Measurements from ENCODE around the gene CYP2D6.

CYP2D6 gene

GRCh38 chr22:42164901-42165300 lies 34.3 kb upstream of the CYP2D6 start:
- no peak overlapping the region for H3K4me3 Mint-ChIP-seq
- no peak overlapping the region for H3K27ac Mint-ChIP-seq
- peaks cover 2% of the 10 kb centered on the region for H3K36me3 Mint-ChIP-seq

DNA sequence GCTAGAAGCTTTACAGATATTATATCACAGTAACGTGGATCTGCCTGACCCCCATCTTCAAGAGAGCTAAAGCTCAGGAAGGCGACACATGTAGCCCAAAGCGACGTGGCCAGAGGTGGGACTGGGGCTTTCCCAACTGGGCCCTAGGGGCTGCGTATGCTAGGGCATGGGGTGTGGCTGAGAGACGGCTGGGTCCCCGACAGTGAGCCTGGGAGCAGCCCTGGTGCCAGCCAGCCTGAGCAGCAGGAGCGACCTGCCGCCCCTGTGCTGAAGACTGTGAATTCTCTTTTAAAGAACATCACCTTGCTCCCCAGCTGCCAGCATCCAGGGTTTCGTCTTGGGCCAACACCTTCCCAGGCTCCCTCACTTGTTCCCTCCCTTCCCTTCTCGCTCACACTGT lies 32.9 kb upstream of the CYP2D6 start:
- H3K27ac Mint-ChIP-seq = no peak overlapping the region
- peaks cover 5% of the 10 kb centered on the region for H3K36me3 Mint-ChIP-seq
- H3K4me1 Mint-ChIP-seq = no peaks in the 10 kb centered on the region
- no peaks in the 10 kb centered on the region for H3K9me3 Mint-ChIP-seq
- no peaks in the 10 kb centered on the region for H3K27me3 Mint-ChIP-seq
- no peak overlapping the region for H3K4me3 Mint-ChIP-seq

More at GRCh38 chr22:42164901-42165300, 34.3 kb upstream of the CYP2D6 start:
- Mint-ChIP-seq H3K27me3 (no peaks in the 10 kb centered on the region), H3K4me1 (peaks cover 4% of the 10 kb centered on the region), H3K9me3 (no peaks in the 10 kb centered on the region)

GRCh38 chr22:42162728-42163489 lies 32.3 kb upstream of the CYP2D6 start:
- H3K27ac Mint-ChIP-seq = peak overlapping the region; percentile 17
- no peaks in the 10 kb centered on the region for H3K27me3 Mint-ChIP-seq
- H3K4me3 Mint-ChIP-seq = no peak overlapping the region
- H3K9me3 Mint-ChIP-seq = no peaks in the 10 kb centered on the region
- peaks cover 5% of the 10 kb centered on the region for H3K36me3 Mint-ChIP-seq
- H3K4me1 Mint-ChIP-seq = no peaks in the 10 kb centered on the region

GRCh38 chr22:42160830-42161696 lies 30.5 kb upstream of the CYP2D6 start:
- H3K4me3 Mint-ChIP-seq = no peak overlapping the region
- peak overlapping the region; percentile 38 for H3K27ac Mint-ChIP-seq
- H3K27me3 Mint-ChIP-seq = no peaks in the 10 kb centered on the region
- H3K36me3 Mint-ChIP-seq = peaks cover 5% of the 10 kb centered on the region
- H3K4me1 Mint-ChIP-seq = no peaks in the 10 kb centered on the region
- no peaks in the 10 kb centered on the region for H3K9me3 Mint-ChIP-seq

DNA sequence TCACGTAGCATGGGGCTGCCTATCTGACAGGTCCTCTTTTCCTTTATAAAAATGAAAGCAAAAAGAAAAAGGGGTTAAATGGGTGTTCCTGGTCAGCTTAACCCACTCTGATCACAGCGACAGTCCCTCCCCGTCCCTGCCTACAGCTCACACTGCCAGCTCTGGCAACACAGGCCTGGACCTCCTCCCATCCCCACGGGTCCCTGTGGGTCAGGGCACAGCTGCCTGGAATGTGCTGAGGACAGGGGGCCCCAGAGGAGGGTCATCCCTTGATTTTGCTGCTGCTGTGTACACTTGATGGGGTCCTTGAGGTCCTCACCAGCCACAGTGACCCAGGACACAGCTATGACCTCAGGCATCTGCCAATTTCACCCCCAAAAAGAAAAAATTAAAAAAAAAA lies 29.6 kb upstream of the CYP2D6 start:
- H3K9me3 Mint-ChIP-seq = no peaks in the 10 kb centered on the region
- H3K27me3 Mint-ChIP-seq = no peaks in the 10 kb centered on the region
- H3K4me1 Mint-ChIP-seq = no peaks in the 10 kb centered on the region
- H3K36me3 Mint-ChIP-seq = peaks cover 5% of the 10 kb centered on the region
- no peak overlapping the region for H3K27ac Mint-ChIP-seq
- no peak overlapping the region for H3K4me3 Mint-ChIP-seq

- Mint-ChIP-seq H3K27me3 (no peaks in the 10 kb centered on the region), H3K4me3 (no peak overlapping the region), H3K27ac (peak overlapping the region; percentile 59), H3K9me3 (no peaks in the 10 kb centered on the region), H3K36me3 (peaks cover 9% of the 10 kb centered on the region), H3K4me1 (no peaks in the 10 kb centered on the region)
Observed at GRCh38 chr22:42158456-42159132, 28.0 kb upstream of the CYP2D6 start.

DNA sequence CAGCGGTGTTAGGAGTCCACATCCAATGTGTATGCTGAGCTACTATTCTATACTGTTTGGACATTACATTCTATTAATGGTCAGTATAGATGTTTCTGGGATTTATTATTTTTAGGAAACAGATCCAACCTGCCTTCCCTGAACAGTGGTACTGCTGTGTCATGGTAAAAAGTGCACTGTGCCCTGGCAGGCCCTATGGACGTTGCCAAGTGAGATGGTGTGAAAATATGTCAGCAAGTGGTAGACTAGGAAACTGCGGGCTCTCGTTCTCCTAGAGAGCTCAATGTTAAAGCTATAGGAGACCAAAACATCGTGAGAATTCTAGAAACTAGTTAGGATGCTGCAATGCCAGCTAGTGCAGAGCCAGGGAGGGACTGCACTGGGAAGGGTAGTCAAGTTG lies 26.0 kb upstream of the CYP2D6 start:
- no peak overlapping the region for H3K4me3 Mint-ChIP-seq
- peak overlapping the region; percentile 80 for H3K27ac Mint-ChIP-seq

DNA sequence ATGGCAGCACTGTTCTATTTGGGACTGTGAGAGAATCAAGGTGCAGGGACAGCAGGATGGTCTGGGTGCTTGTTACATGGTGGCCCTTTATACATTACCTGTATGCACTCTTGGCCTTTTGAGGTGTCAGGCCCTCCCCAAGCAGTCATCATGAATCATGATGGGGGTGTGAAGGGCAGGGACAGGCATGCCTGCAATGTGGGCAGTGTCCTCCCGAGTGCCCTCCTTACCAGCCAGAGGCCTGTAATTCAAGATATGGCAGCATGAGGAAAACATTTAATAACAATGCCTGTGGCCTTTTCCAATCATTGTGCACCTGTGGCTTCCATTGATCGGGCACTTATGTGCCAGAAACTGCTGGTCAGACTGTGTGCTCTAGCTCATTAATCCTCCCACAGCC lies 25.5 kb upstream of the CYP2D6 start:
- no peaks in the 10 kb centered on the region for H3K4me1 Mint-ChIP-seq
- H3K9me3 Mint-ChIP-seq = no peaks in the 10 kb centered on the region
- no peak overlapping the region for H3K27ac Mint-ChIP-seq
- H3K4me3 Mint-ChIP-seq = no peak overlapping the region
- H3K36me3 Mint-ChIP-seq = peaks cover 9% of the 10 kb centered on the region
- no peaks in the 10 kb centered on the region for H3K27me3 Mint-ChIP-seq

More for the DNA sequence above, 26.0 kb upstream of the CYP2D6 start:
- Mint-ChIP-seq H3K9me3 (no peaks in the 10 kb centered on the region), H3K27me3 (no peaks in the 10 kb centered on the region), H3K36me3 (peaks cover 9% of the 10 kb centered on the region), H3K4me1 (no peaks in the 10 kb centered on the region)

GRCh38 chr22:42155053-42155543 lies 24.5 kb upstream of the CYP2D6 start:
- no peak overlapping the region for H3K4me3 Mint-ChIP-seq
- peaks cover 9% of the 10 kb centered on the region for H3K36me3 Mint-ChIP-seq
- H3K9me3 Mint-ChIP-seq = no peaks in the 10 kb centered on the region
- no peaks in the 10 kb centered on the region for H3K4me1 Mint-ChIP-seq
- H3K27me3 Mint-ChIP-seq = no peaks in the 10 kb centered on the region
- no peak overlapping the region for H3K27ac Mint-ChIP-seq

DNA sequence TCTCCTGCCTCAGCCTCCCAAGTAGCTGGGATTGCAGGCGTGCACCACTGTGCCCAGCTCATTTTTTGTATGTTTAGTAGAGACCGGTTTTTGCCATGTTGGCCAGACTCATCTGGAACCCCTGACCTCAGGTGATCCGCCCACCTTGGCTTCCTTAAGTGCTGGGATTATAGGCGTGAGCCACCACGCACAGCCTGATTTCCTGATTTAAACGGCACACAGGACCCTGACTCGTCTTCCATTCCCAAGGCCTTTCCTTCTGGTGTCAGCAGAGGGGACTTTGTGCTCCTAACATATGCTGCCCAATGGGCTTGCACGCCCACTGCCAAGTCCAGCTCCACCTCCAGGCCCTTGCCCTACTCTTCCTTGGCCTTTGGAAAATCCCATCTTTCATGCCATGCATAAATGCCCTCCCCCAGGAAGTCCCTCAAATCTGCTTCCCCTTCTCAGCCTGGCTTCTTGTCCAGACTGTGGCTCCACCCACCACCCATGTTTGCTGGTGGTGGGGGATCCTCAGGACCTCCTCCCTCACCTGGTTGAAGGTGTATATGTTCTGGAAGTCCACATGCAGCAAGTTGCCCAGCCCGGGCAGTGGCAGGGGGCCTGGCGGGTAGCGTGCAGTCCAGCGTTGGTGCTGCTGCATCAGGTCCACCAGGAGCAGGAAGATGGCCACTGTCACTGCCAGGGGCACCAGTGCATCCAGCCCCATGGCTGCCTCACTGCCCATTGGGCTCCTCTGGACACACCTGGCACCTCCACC lies 23.9 kb upstream of the CYP2D6 start:
- peak overlapping the region; percentile 55 for H3K27ac Mint-ChIP-seq
- H3K4me1 Mint-ChIP-seq = no peaks in the 10 kb centered on the region
- H3K4me3 Mint-ChIP-seq = no peak overlapping the region
- peaks cover 6% of the 10 kb centered on the region for H3K36me3 Mint-ChIP-seq
- H3K9me3 Mint-ChIP-seq = no peaks in the 10 kb centered on the region
- no peaks in the 10 kb centered on the region for H3K27me3 Mint-ChIP-seq

- H3K27me3 Mint-ChIP-seq = no peaks in the 10 kb centered on the region
- no peaks in the 10 kb centered on the region for H3K9me3 Mint-ChIP-seq
- peaks cover 6% of the 10 kb centered on the region for H3K36me3 Mint-ChIP-seq
- H3K4me1 Mint-ChIP-seq = no peaks in the 10 kb centered on the region
- H3K4me3 Mint-ChIP-seq = no peak overlapping the region
- H3K27ac Mint-ChIP-seq = no peak overlapping the region
Observed at GRCh38 chr22:42152661-42153270, 22.2 kb upstream of the CYP2D6 start.

DNA sequence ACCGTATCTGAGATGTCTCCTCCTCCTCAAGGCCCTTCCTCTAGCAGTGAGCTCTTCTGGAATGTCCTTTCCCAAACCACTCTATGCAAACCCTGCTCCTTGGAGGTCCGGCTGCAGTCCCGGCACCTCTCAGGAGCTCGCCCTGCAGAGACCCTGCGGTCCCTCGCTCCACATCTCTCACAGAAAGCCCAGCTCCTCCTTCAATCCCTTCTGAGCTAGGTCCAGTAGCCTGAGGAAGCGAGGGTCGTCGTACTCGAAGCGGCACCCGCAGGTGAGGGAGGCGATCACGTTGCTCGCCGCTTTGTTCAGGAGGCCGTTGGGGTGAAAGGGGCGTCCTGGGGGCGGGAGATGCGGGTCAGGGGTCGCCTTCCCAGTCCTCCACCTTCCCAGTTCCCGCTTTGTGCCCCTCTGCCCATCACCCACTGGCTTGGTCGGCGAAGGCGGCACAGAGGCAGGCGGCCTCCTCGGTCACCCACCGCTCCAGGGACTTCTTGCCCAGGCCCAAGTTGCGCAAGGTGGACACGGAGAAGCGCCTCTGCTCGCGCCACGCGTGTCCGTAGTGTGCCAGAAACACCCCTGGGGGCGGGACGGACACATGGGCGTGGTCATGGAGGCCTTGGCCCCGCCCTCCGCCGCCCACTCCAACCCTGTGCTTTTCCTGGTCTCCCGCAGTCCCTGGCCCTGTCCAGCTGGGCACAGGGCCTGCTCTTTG lies 21.5 kb upstream of the CYP2D6 start:
- H3K36me3 Mint-ChIP-seq = peaks cover 10% of the 10 kb centered on the region
- no peaks in the 10 kb centered on the region for H3K27me3 Mint-ChIP-seq
- no peak overlapping the region for H3K4me3 Mint-ChIP-seq
- H3K9me3 Mint-ChIP-seq = no peaks in the 10 kb centered on the region
- H3K27ac Mint-ChIP-seq = peak overlapping the region; percentile 60
- H3K4me1 Mint-ChIP-seq = no peaks in the 10 kb centered on the region

DNA sequence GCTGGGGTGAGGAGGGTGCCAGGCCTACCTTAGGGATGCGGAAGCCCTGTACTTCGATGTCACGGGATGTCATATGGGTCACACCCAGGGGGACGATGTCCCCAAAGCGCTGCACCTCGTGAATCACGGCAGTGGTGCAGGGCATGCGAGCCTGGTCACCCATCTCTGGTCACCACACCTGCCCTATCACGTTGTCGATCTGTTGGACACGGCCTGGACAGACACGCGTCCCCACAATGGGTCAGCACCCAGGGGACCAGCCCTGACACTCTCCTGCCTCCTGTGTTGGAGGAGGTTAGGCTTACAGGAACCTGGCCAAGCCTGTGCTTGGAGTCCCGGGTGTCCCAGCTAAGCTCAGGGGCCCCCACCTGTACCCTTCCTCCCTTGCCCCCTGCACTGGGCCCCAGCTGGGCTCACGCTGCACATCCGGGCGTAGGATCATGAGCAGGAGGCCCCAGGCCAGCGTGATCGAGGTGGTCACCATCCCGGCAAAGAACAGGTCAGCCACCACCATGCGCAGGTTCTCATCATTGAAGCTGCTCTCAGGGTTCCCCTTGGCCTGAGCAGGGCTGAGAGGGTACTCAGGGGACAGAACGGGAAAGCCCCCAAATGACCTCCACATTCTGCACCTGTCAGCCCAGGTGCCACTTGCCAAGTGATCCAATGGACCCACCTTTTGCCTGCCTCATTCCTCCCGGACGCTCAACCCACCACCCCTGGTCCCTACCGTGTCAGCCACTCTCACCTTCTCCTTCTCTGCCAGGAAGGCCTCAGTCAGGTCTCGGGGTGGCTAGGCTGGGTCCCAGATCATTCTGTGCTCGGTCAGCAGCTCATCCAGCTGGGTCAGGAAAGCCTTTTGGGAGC lies 20.3 kb upstream of the CYP2D6 start:
- Mint-ChIP-seq H3K4me1 (no peaks in the 10 kb centered on the region), H3K4me3 (no peak overlapping the region), H3K27me3 (no peaks in the 10 kb centered on the region), H3K36me3 (peaks cover 16% of the 10 kb centered on the region), H3K27ac (no peak overlapping the region), H3K9me3 (no peaks in the 10 kb centered on the region)

Measured in activated naive CD4-positive, alpha-beta T cell treated with anti-CD3 and anti-CD28 coated beads, Interleukin-2, amount 50 U/mL, for 24 hours (primary cell).